ENCODE results near the gene NELL1. TPM values are rescaled to one million over a fixed set of nuclear protein-coding genes. Genes with fewer than 3 reads are reported as not detected.

Gene NELL1
- total RNA-seq, 2 donors from 2014 or later, result not detected

- DNase-seq (no peak), ATAC-seq (no peak)
- intact Hi-C loops (cut with DNase I), result no loop called here
These were observed 684.0 kb downstream of the NELL1 start for GRCh38 chr11:21353425-21353824.

DNA sequence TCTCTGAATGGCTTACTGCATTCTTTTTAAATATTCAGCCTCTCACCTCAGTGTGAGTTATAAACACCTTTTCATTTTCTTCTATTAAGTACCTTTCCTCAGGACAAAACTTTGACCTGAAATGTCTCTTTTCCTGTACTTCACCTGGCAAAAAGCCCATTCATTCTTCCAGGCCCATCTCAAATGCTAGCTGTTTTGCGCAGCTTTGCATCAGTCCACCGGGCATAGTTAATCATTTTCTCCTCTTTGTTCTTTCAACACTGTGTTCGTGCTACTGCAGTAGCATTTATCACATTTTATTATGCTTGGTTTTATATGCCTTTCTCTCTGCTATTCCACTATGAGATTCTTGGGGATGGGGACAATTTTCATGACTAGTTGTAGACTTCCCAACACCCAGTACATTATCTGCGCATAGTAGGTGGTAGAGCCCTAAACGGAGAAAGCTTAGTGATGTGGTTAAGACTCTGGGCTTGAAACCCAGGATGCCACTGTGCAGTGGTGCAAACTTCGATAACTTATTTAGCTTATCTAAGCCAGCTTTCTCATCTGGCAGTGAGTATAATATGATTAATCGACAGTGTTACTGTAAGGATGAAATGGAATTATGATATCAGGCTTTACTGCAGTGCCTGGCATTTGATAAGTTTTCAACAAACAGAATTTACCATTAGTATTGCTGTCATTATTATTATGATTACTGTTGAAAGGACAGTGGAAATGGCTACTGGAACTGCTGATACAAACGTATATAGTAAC is 695.7 kb downstream of the NELL1 start:
- intact Hi-C loops (cut with DNase I), result no loop called here
- DNase-seq (no peak), ATAC-seq (no peak)

- ATAC-seq (no peak), DNase-seq (no peak)
- intact Hi-C loops (cut with DNase I), result no loop called here
These were observed 700.6 kb downstream of the NELL1 start for GRCh38 chr11:21369947-21370346.

GRCh38 chr11:21371044-21371443 is 701.7 kb downstream of the NELL1 start:
- ATAC-seq (no peak), DNase-seq (no peak)
- intact Hi-C loops (cut with DNase I), result no loop called here

DNA sequence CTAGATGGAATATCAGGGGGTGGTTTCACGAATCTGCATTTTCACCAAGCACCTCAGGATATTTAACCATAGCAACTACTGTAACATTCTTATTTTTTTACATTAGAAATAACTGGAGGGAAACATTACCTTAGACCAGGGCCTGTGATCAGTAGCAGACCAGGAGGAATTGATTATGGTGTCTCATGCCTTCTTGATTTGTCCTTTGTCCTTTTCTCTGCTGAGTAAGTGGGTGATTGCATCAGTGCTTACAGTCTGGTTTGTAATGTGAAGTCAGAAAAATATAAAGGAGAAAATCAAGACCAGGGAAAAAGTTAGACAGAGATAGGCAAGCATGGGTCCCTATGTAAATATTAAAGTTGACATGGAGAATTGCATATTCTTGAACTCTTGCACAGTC is 703.3 kb downstream of the NELL1 start:
- intact Hi-C loops (cut with DNase I), result no loop called here
- no peak for ATAC-seq

DNA sequence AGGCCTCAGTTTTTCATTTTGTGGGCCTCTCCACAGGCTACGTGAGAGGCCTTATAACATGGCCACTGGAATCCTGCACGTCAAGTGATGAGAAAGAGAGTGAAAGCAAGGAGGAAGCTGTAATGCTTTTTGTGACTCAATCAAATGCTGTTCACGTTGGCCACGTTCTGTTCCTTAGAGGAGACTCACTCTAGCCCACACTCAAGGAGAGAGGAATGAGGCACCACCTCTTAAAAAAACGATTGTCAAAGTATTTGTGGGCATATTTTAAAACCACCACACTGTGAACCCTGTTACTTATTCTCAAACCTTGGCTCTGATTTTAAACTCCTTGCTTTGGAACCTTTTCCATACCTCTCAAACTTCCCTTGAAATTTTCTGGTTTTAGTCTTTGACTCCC is 705.0 kb downstream of the NELL1 start:
- no peak for DNase-seq
- intact Hi-C loops (cut with DNase I), result no loop called here
- no peak for ATAC-seq

More for the DNA sequence above, 703.3 kb downstream of the NELL1 start:
- no peak for DNase-seq

GRCh38 chr11:21385669-21386440 is 716.5 kb downstream of the NELL1 start:
- ATAC-seq (no peak), DNase-seq (no peak)
- intact Hi-C loops (cut with DNase I), result no loop called here

DNA sequence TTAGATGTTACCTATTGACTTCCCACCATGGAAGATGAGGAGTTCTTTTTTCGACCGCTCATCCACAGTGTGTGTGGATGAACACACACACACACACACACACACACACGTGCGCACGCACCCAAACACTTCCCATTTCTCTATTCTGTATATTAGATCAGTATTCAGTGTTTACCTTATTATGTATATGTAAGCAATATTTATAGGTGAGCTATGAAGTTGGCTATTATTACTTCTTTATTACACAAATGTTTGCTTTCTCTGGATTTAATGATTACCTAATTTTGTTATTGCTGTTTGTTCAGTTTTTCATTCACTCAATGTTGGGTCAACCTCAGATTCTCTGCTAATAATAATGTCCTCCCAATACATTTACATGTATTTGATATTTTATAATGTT is 721.0 kb downstream of the NELL1 start:
- ATAC-seq, result no peak
- no peak for DNase-seq
- intact Hi-C loops (cut with DNase I), result no loop called here

DNA sequence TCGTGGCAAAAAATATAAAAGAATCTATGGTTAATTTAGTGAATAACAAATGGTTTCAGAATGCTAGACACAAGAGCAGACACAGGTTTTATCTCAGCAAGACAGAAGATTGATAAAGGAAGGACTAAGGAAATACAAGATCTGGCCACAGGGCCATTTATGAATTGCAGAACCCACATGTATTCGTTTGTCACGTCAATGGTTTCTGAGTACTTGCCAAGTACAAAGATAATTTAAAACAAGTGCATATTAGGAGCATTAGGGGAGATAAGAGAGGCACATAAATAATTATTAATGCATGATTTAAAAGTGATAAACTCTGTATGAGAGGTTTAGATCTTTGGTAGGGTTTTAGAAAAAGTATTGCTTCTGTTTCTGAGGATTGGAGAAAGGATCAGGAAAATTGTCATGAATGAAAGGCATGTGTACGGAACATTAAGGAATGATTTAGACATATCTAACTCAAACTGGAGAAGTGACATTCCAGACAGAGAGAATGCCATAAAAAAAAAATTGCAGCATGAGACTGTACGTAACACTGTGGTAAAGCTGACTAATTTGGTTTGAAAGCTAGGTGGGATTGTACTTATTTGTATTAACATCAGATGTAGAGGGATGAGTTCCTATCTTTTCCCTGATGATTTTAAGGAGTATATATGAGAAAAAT is 727.1 kb downstream of the NELL1 start:
- DNase-seq (no peak), ATAC-seq (no peak)
- intact Hi-C loops (cut with DNase I), result no loop called here

DNA sequence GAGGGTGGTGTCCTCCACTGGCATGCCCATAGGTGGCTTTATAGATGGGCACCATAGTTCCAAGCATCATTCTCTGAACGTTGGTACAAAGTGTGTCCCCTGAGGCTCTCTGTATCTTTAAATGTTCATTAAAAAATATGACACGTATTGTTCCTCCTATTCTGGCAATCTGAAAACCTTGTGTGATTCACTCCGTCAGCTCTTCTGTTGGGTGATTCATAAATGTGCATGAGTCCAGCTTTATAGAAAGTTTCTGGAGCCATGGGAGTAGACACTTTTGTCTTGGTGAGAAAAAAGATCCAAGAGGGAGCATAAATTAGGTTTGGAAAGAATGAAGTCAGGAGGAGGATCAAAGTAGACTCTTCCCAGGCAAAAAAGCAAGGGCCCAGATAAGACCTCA is 728.8 kb downstream of the NELL1 start:
- intact Hi-C loops (cut with DNase I), result no loop called here
- no peak for DNase-seq
- ATAC-seq, result no peak

GRCh38 chr11:21401496-21401895 is 732.1 kb downstream of the NELL1 start:
- DNase-seq (no peak), ATAC-seq (no peak)
- intact Hi-C loops (cut with DNase I), result no loop called here

- intact Hi-C loops (cut with DNase I), result no loop called here
- ATAC-seq (no peak), DNase-seq (no peak)
These were observed 732.9 kb downstream of the NELL1 start for GRCh38 chr11:21402274-21402673.

DNA sequence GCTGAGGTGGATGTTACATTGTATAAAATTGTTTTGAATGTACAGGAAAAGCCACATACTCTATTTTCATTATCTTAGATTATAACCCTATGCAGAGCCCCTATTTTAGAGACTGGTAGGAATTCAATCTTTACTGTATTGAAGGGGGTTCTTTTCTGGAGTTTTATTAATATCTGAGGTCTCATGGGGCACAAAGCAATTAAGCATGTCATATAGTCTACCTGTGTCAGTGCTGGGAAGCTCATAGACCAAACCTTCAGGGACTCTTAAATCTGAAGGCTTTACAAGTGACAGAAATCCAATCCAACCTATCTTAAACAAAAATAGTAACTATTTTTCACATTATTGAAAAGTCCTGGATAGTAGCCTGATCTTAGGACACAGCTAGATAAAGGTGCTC is 733.7 kb downstream of the NELL1 start:
- intact Hi-C loops (cut with DNase I), result no loop called here
- ATAC-seq, result no peak
- DNase-seq, result no peak

GRCh38 chr11:21405422-21405821 is 736.0 kb downstream of the NELL1 start:
- DNase-seq (no peak), ATAC-seq (no peak)
- intact Hi-C loops (cut with DNase I), result no loop called here

DNA sequence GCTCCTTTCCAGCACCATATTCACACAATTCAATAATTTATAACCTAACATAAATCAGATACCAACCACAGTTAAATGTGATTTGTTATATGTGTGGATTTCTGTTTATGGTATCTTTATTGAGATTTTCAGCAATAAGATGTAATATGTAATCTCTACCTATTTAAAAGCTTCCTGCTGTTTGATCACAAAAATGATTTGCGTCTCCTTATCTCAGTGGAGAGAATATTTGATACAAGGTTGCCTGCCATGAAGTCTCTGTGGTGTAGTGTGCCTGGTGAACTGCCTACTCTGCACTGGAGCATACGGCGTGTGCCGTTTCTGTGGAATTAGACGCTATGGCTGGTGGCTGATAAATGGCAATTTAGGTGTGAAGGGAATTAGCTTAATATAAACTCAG is 741.1 kb downstream of the NELL1 start:
- intact Hi-C loops (cut with DNase I), result no loop called here
- DNase-seq (no peak), ATAC-seq (no peak)

DNA sequence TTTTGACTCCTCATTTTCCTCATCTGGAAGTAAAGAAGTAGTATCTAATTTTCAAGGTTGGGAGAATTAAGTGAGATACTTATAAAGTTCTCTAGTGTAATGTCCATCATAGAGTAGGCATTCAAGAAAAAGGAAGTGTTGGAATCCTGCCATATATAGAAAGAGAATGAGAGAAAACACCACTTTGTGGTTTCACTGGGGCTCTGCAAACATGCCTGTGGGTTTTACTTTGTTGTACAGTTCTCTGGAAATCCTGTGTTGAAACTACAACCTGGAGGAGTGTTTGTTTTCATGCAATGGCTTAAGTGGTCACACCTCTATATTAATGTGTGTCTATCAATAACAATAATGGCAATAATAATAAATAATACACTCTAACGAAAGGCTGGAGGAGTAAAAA is 741.7 kb downstream of the NELL1 start:
- DNase-seq, result no peak
- ATAC-seq, result no peak

DNA sequence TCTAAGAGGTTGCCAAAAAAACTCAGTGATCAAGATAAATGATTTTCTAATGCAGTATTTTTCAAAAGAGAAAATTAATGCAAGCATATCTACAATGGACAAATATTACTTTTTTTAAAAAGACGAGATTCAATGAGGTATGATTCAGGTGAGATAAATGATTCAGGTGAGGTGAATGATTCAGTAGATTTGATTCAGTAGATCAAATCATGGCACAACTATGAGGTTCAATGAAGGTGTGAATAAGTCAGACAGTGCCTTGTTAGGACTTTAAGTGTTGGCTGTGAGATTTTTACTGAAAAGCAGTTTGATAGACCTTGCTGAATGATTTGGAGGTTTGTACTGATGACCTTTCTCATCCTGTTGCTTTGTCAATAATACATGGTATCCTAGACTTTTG is 742.2 kb downstream of the NELL1 start:
- ATAC-seq (no peak), DNase-seq (no peak)
- intact Hi-C loops (cut with DNase I), result no loop called here

More for the DNA sequence above, 741.7 kb downstream of the NELL1 start:
- intact Hi-C loops (cut with DNase I), result no loop called here

- no peak for DNase-seq
- intact Hi-C loops (cut with DNase I), result no loop called here
- ATAC-seq, result no peak
These were observed 743.4 kb downstream of the NELL1 start for GRCh38 chr11:21412652-21413383.

DNA sequence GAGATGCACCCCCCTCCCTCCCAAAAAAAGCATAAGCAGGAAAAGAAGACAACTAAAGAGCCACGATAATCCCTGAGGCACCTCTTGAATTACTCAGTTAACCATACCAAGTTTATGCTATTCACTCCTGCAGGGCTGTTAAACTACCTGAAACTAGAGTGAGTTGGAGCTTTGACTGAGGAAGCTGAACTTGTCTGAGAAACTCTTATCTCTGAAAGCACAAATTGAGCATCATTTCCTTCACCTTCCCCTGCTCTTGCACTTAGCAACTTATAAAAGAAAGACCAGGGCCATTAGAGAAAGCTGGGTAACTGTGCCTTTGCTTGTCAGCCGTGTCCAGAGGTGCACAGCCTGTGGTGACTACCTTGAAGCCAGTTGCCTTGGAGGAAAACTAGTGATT is 745.6 kb downstream of the NELL1 start:
- no peak for ATAC-seq
- intact Hi-C loops (cut with DNase I), result no loop called here

DNA sequence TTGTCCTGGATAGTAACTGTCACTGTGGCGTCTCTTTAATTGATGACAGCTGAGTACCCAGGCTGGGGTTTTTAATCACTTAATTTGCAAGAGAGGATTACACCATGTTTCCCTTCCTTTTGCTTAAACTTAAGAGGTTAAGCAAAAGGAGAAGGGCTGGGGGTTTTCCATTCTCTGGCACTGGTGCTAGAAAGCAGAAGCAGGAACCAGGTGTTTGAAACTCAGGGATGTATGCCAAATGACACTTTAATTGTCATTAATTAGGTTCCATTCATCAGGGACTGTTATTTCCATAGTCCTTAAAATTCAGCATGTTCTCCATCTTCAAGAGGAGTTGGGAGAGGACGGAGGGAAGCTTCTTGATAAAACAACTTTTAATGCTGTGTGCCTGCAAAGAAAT is 746.2 kb downstream of the NELL1 start:
- DNase-seq (no peak), ATAC-seq (no peak)
- intact Hi-C loops (cut with DNase I), result no loop called here

More for the DNA sequence above, 745.6 kb downstream of the NELL1 start:
- DNase-seq, result no peak
